ENCODE results near the gene PRG3. TPM values are rescaled to one million over a fixed set of nuclear protein-coding genes. Genes with fewer than 3 reads are reported as not detected.

The PRG3 gene
- total RNA-seq, 1 donor from 2014 or later = not detected

DNA sequence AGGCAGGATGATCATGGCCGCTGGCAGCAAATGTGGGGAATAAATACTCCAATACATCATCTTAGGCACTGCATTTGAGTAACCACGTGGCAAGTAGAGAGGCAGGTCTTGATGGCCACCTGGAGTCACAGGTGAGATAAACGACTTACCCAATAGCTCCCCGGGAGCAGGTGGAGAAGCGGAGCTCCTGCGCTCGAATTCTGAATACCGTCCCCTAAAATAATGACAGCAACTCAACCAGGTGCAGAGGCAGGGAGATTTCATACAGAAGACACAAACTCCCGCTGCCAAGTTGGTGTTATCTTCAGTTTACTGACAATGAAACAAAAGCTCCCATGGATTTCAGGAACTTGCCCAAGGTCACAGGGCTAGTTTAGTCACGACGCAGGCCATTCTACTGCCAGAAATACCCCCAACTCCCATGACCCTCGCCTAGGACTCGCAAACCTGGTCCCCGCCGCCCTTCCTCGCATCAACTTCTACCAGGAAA lies 45.5 kb upstream of the PRG3 start:
- no peaks in the 10 kb centered on the region for H3K36me3 ChIP-seq (ENCODE audit: control insufficient read depth, insufficient read depth, low read length)
- DNase-seq (ENCODE audit: low read depth) (peak; percentile 37), FAIRE-seq (no peak)
- peaks cover 4% of the 10 kb centered on the region for H3K27me3 ChIP-seq (ENCODE audit: control insufficient read depth, insufficient read depth, low read length)
- TF ChIP-seq, protein P1, sequence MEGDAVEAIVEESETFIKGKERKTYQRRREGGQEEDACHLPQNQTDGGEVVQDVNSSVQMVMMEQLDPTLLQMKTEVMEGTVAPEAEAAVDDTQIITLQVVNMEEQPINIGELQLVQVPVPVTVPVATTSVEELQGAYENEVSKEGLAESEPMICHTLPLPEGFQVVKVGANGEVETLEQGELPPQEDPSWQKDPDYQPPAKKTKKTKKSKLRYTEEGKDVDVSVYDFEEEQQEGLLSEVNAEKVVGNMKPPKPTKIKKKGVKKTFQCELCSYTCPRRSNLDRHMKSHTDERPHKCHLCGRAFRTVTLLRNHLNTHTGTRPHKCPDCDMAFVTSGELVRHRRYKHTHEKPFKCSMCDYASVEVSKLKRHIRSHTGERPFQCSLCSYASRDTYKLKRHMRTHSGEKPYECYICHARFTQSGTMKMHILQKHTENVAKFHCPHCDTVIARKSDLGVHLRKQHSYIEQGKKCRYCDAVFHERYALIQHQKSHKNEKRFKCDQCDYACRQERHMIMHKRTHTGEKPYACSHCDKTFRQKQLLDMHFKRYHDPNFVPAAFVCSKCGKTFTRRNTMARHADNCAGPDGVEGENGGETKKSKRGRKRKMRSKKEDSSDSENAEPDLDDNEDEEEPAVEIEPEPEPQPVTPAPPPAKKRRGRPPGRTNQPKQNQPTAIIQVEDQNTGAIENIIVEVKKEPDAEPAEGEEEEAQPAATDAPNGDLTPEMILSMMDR (IDR thresholded peaks at IDR 0.05; ENCODE audit: insufficient read depth, low read length, severe bottlenecking) = no peak
- peak overlapping the region; percentile 26 for H3K4me3 ChIP-seq (ENCODE audit: low read depth, low read length)

DNA sequence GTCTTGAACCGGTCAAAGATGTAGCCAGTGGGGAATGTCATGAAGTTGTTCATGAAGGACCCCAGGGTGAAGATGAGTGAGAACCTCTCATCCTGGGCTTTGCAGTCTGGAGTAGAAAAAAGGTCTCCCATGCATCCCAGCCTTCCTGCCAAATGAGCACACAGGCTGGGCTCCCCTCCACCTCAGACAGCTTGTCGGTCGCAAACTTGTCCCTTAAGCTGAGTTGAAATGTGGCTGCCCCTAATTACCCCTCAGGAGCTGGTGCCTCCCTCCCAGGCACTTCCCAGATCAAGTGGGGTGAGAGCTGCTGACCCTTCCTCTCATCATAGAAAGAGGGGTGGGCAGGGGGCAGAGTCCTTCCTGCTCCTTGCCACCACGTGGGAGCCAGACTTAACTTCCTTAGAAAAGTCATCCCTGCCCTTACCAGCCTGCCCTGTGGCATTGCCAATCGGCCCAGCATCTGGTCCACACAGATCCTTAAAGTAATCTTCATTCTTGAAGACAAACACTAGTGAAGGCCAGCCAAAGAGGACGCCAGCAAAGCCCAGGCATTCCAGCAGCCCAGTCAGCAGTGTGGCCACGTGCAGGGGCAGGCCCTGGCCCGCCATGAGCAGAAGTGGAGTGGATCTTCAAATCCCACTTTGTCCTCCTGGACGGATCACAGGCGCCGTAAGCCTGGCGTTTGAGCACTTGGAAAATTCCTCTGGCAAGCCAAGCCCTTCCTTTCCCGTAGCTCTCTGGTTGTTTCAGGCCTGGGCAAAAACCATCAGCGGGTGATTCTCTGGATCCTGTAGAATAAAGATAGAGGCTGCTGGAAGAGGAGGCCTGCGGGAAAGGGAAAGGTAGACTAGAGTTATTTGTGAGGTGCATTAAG lies 44.9 kb upstream of the PRG3 start:
- no peak overlapping the region for H3K4me3 ChIP-seq (ENCODE audit: low read depth, low read length)
- peak; percentile 41 for DNase-seq (ENCODE audit: low read depth)
- TF ChIP-seq, protein P1 (IDR thresholded peaks at IDR 0.05; ENCODE audit: insufficient read depth, low read length, severe bottlenecking) = no peak
- no peaks in the 10 kb centered on the region for H3K36me3 ChIP-seq (ENCODE audit: control insufficient read depth, insufficient read depth, low read length)
- H3K27me3 ChIP-seq (ENCODE audit: control insufficient read depth, insufficient read depth, low read length) = peaks cover 4% of the 10 kb centered on the region
- no peak for FAIRE-seq

DNA sequence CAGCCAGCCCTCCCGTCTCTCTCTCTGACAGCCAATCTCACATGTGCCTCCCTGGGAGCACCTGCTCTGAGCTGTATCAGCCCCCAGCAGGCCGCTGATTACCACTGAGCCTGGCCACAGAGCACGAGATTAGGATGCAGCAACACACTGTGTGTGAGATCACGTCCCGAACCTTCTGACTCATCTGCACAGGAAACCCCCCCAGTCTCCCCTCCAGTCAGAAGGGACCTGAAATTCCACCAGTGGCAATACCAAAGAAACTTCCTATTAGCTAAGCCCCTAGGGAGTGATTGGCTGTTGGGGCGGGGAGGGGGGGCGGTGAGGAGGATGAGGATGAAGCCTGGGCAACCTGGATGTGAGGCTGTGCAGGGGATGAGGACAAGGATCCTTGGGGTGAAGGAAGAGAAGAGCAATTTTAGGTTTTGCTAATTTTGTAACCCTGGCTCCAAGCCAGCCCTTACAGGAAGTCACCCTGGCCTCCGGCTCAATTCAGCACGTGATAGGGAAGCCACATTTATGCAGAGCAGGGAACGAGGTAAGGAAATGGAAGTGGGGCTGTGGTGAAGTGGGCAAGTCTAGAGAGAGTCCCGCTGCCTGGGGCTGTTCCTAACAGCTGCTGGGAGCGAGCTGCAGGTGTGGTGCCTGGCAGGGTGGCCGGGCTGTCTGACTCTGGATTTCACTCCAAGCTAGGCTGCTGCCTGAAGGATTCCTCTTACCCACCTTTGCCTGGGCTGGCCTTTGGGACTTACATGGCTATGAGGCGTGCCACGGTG lies 44.0 kb upstream of the PRG3 start:
- no peak for FAIRE-seq
- TF ChIP-seq, protein P1 (IDR thresholded peaks at IDR 0.05; ENCODE audit: insufficient read depth, low read length, severe bottlenecking) = no peak
- no peak overlapping the region for H3K4me3 ChIP-seq (ENCODE audit: low read depth, low read length)

DNA sequence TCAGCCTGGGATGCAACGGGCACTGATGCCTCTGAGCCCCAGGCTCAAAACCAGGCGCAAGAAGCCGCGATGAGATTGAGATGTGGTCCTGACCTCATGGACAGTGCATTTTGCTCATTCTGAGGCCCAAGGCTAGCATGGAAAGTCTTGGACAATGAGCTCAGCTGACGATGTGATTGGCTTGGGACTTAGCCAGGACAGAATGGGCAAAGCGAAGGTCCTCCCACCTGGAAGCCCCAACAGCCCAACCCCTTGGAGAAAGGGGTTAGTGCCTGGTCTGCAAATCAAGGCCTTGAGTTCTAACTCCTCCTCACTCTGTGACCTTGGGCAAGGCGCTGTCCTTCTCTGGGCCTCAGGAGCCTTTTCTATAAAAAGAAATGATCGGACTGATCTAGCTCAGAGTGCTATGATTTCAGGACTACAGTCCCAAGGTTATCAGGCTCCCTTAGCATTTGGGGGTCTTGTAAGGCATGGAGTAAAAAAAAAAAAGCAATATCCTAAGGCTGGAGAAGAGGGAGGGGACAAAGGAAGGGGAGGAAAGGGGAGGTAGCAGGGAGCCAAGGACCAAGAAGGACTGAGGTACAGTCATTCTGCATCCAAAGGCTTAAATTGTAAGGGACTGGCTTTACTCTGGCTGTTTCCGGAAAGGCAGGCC lies 43.3 kb upstream of the PRG3 start:
- Histone ChIP-seq H3K4me3 (ENCODE audit: low read depth, low read length) (no peak overlapping the region), H3K27me3 (ENCODE audit: control insufficient read depth, insufficient read depth, low read length) (no peaks in the 10 kb centered on the region), H3K36me3 (ENCODE audit: control insufficient read depth, insufficient read depth, low read length) (no peaks in the 10 kb centered on the region)
- DNase-seq (ENCODE audit: low read depth) = no peak
- no peak for FAIRE-seq
- TF ChIP-seq, protein P1 (IDR thresholded peaks at IDR 0.05; ENCODE audit: insufficient read depth, low read length, severe bottlenecking) = no peak

More for the DNA sequence above, 44.0 kb upstream of the PRG3 start:
- DNase-seq (ENCODE audit: low read depth) = peak; percentile 83
- peaks cover 4% of the 10 kb centered on the region for H3K27me3 ChIP-seq (ENCODE audit: control insufficient read depth, insufficient read depth, low read length)
- H3K36me3 ChIP-seq (ENCODE audit: control insufficient read depth, insufficient read depth, low read length) = no peaks in the 10 kb centered on the region

DNA sequence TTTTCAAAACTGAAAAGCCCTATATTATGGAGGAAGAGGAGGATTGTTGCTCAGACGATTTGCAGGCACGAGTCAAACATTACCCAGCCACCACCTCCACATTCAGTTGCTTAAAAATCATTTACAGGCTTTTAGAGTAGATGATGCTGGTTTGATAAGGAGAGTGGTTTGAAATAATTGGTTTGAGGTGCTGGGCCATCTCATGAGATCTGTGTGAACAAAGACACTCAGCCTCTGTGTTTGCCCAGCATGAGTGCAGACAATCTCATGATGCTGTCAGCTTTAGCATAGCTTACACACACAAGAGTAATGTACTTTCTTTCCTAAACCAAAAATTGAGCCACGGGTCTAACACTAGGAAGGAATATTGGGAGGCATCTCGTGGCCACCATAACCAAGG lies 41.7 kb upstream of the PRG3 start:
- TF ChIP-seq, protein P1 (IDR thresholded peaks at IDR 0.05; ENCODE audit: insufficient read depth, low read length, severe bottlenecking) = no peak
- FAIRE-seq = no peak
- DNase-seq (ENCODE audit: low read depth) = no peak
- H3K36me3 ChIP-seq (ENCODE audit: control insufficient read depth, insufficient read depth, low read length) = peaks cover under 1% of the 10 kb centered on the region
- H3K4me3 ChIP-seq (ENCODE audit: low read depth, low read length) = no peak overlapping the region
- H3K27me3 ChIP-seq (ENCODE audit: control insufficient read depth, insufficient read depth, low read length) = no peaks in the 10 kb centered on the region
